Testis (tissue), 2 donors: ENCODE measurements around the gene TRAF3IP3.

Experiments used
- CTCF ChIP-seq, 3 experiments: fragments of 450-650 bp in 2 of 3; fragments of 200-600 bp in 1 of 3; sonication (generic) in 1 of 3; IDR thresholded peaks; one replicate each; pipeline ENCODE4 v1.5.1; 2016 to 2019; ENCODE audit warnings: antibody characterized with exemption in 3 of 3, mild to moderate bottlenecking in 2 of 3, moderate library complexity in 1 of 3
- POLR2A ChIP-seq: fragments of 450-650 bp; IDR thresholded peaks from one replicate; pipeline ENCODE4 v1.6.1; 2017; ENCODE audit warnings: antibody characterized with exemption, mild to moderate bottlenecking, moderate library complexity

DNA sequence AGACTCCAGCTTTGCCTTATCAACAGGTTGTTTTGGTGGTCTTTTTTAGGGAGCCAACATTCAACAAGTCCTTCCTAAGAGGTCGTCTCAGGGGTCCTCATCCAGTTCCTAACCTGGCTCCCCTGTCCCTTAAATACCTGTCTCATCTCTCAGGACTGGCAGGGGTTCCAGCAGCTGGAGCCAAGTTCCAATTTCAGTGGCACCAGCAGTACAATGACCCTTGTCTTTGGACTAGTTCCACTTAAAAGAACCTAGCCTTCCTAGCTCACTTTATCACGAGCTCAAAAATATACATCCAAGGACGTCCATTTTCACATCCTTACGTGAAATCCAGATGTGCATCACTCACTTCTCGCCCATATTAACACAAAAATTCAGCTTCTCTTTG lies 18.7 kb upstream of the TRAF3IP3 start:
- no peak for TF ChIP-seq CTCF (IDR thresholded peaks at IDR 0.05)
- TF ChIP-seq POLR2A, result no peak
